NOMO-1 treated with dmso at 0.1 percent for 144 hours (cell line): ENCODE data around the gene BICC1.
"Not testable (repeated sequence)": the region's sequence is repeated elsewhere in the genome, so short reads cannot be mapped to it uniquely, and the experiment has no call there.

Experiments used
- DNase-seq: peaks from one replicate; lab custom pipeline; 2025; ENCODE audit not compliant: unreplicated experiment; lab: John Stamatoyannopoulos, UW

The BICC1 gene

GRCh38 chr10:58597211-58597610, 84.5 kb downstream of the BICC1 start:
- not testable (repeated sequence) for DNase-seq

GRCh38 chr10:58599927-58600553, 87.4 kb downstream of the BICC1 start:
- no peak for DNase-seq

GRCh38 chr10:58608351-58608750, 95.7 kb downstream of the BICC1 start:
- DNase-seq: no peak

GRCh38 chr10:58608826-58609531, 96.3 kb downstream of the BICC1 start:
- no peak for DNase-seq

- no peak for DNase-seq
Observed at GRCh38 chr10:58609532-58610150, 97.0 kb downstream of the BICC1 start.

GRCh38 chr10:58615237-58615935, 102.7 kb downstream of the BICC1 start:
- no peak for DNase-seq

- no peak for DNase-seq
Observed at GRCh38 chr10:58618158-58618676, 105.5 kb downstream of the BICC1 start.

GRCh38 chr10:58621379-58622077, 108.9 kb downstream of the BICC1 start:
- DNase-seq: no peak

- no peak for DNase-seq
Observed at GRCh38 chr10:58622246-58622645, 109.6 kb downstream of the BICC1 start.

- DNase-seq: no peak
Observed at GRCh38 chr10:58625070-58625469, 112.4 kb downstream of the BICC1 start.

GRCh38 chr10:58627392-58627791, 114.7 kb downstream of the BICC1 start:
- no peak for DNase-seq

- no peak for DNase-seq
Observed at GRCh38 chr10:58631715-58632114, 119.0 kb downstream of the BICC1 start.

- no peak for DNase-seq
Observed at GRCh38 chr10:58632216-58632615, 119.5 kb downstream of the BICC1 start.

GRCh38 chr10:58637352-58637751, 124.7 kb downstream of the BICC1 start:
- DNase-seq: no peak

GRCh38 chr10:58638388-58638787, 125.7 kb downstream of the BICC1 start:
- no peak for DNase-seq

- no peak for DNase-seq
Observed at GRCh38 chr10:58641095-58641531, 128.4 kb downstream of the BICC1 start.

- no peak for DNase-seq
Observed at GRCh38 chr10:58641708-58642107, 129.0 kb downstream of the BICC1 start.

- no peak for DNase-seq
Observed at GRCh38 chr10:58642283-58642682, 129.6 kb downstream of the BICC1 start.

- DNase-seq: no peak
Observed at GRCh38 chr10:58642916-58643428, 130.3 kb downstream of the BICC1 start.

- no peak for DNase-seq
Observed at GRCh38 chr10:58644311-58644710, 131.6 kb downstream of the BICC1 start.
